Right lobe of liver (tissue), 6 donors: ENCODE data around the gene FHIT. TPM values are rescaled to one million over a fixed set of nuclear protein-coding genes. Genes with fewer than 3 reads are reported as not detected.

ENCODE experiments used
- ATAC-seq, 4 donors: fragments of 200-7000 bp; cut with Tn5 transposase; one replicate each; pipeline ENCODE4 v1.9.1; 2020; ENCODE audit warnings: mild to moderate bottlenecking in 4 of 4, moderate library complexity in 4 of 4
- DNase-seq, 3 donors: peaks; one replicate each; pipeline ENCODE4 v3.0.0-alpha.2; 2020
- H3K27ac ChIP-seq, 3 donors: fragments of 200-600 bp; one replicate each; pipeline ENCODE4 v1.8.0; 2022
- H3K27me3 ChIP-seq, 2 donors: fragments of 200-600 bp; one replicate each; pipeline ENCODE4 v1.8.0; 2022
- H3K36me3 ChIP-seq, 4 donors: fragments of 200-600 bp; sonication (generic) in 1 of 4; one replicate each; pipeline versions ENCODE4 v1.5.1 to v1.8.0; 2017 to 2022; ENCODE audit warnings: control low read depth in 1 of 4
- H3K4me1 ChIP-seq, 4 donors: fragments of 200-600 bp; sonication (generic) in 1 of 4; one replicate each; pipeline versions ENCODE4 v1.5.1 to v1.8.0; 2017 to 2022; ENCODE audit warnings: control low read depth in 1 of 4
- H3K4me3 ChIP-seq, 3 donors: fragments of 200-600 bp; one replicate each; pipeline ENCODE4 v1.8.0; 2022
- H3K9me3 ChIP-seq, 4 donors: fragments of 200-600 bp; sonication (generic) in 1 of 4; one replicate each; pipeline versions ENCODE4 v1.5.1 to v1.8.0; 2017 to 2022; ENCODE audit warnings: control low read depth in 1 of 4
- CTCF ChIP-seq, 4 donors: fragments of 200-600 bp in 3 of 4; fragments of 450-650 bp in 1 of 4; IDR thresholded peaks; one replicate each; pipeline versions ENCODE4 v1.5.1 to v1.8.0; 2016 to 2022; ENCODE audit warnings: antibody characterized with exemption in 4 of 4, mild to moderate bottlenecking in 2 of 4
- POLR2A ChIP-seq: fragments of 450-650 bp; IDR thresholded peaks from one replicate; pipeline ENCODE4 v1.6.1; 2017; ENCODE audit warnings: antibody characterized with exemption, mild to moderate bottlenecking
- WGBS: methylation state at CpG from one replicate; pipeline ENCODE4 v1.1.6; 2018; ENCODE audit warnings: low coverage, low lambda C conversion rate; ENCODE audit not compliant: insufficient coverage; ENCODE audit errors: missing lambda C conversion rate; 5-methylcytosine and 5-hydroxymethylcytosine counted together
- intact Hi-C, 2 donors: fragments of 100-400 bp; cut with DNase I; formaldehyde crosslinking; loops; one replicate each; pipeline versions ENCODE4 v1.11.2 to v1.14.1; 2022
- total RNA-seq, 6 experiments: library from RNA; depleted of rRNA in 2 of 6; stranded (reverse); fragments of >200 nt in 2 of 6; fragmentation: NEBNext Ultra II Directional in 3 of 6; extraction: Animal tissue kit (Norgen Biotek cat#: 25700) in 3 of 6; gene quantifications; one replicate each; pipeline versions ENCODE4 v1.1.0 to v1.2.4, GENCODE V29; 2016 to 2023
- donor health status: DM: no; HTN: yes; CAD: no.
- donor health status: DM: no; HTN: no; CAD: no.
- donor health status: DM: no; HTN: no; CAD: no.
- donor health status: DM: no; HTN: yes; CAD: no.
- donor health status: DM: no; HTN: yes; CAD: no.

The FHIT gene
- total RNA-seq, 6 experiments from 2014 or later: 6.6 to 11.2 (median 8.0) TPM

GRCh38 chr3:61111825-61112224 is 139.4 kb downstream of the FHIT start:
- 91% methylated on average over 4 of the region's 4 CpGs for WGBS
- H3K27me3 ChIP-seq: no peaks in the 10 kb centered on the region
- H3K27ac ChIP-seq: no peak overlapping the region
- no peak for TF ChIP-seq POLR2A
- no peak for TF ChIP-seq CTCF (IDR thresholded peaks at IDR 0.05)
- no peak for ATAC-seq
- H3K4me3 ChIP-seq: no peak overlapping the region
- no peaks in the 10 kb centered on the region for H3K9me3 ChIP-seq
- intact Hi-C loops: no loop called here
- no peaks in the 10 kb centered on the region for H3K36me3 ChIP-seq
- H3K4me1 ChIP-seq: peaks cover 0 to 4% (median 1%) of the 10 kb centered on the region in 4 donors
- DNase-seq: no peak

GRCh38 chr3:61110576-61110975 is 140.7 kb downstream of the FHIT start:
- DNase-seq: no peak
- intact Hi-C loops: no loop called here
- Histone ChIP-seq H3K9me3 (no peaks in the 10 kb centered on the region), H3K36me3 (no peaks in the 10 kb centered on the region), H3K27me3 (no peaks in the 10 kb centered on the region), H3K27ac (no peak overlapping the region), H3K4me1 (no peaks in the 10 kb centered on the region), H3K4me3 (no peak overlapping the region)
- peak; percentile 15 to 84 (median 68) for ATAC-seq
- WGBS: 31% methylated on average over 2 of the region's 2 CpGs
- TF ChIP-seq CTCF (IDR thresholded peaks at IDR 0.05): no peak
- TF ChIP-seq POLR2A: no peak

- Histone ChIP-seq H3K9me3 (no peaks in the 10 kb centered on the region), H3K36me3 (no peaks in the 10 kb centered on the region), H3K27ac (no peak overlapping the region), H3K4me1 (no peaks in the 10 kb centered on the region), H3K4me3 (no peak overlapping the region), H3K27me3 (no peaks in the 10 kb centered on the region)
- no peak for TF ChIP-seq CTCF (IDR thresholded peaks at IDR 0.05)
- TF ChIP-seq POLR2A: no peak
- intact Hi-C loops: no loop called here
- ATAC-seq (no peak), DNase-seq (no peak)
- WGBS: 86% methylated on average over 1 of the region's 1 CpG
These were observed 142.8 kb downstream of the FHIT start for GRCh38 chr3:61108247-61109019.

- H3K36me3 ChIP-seq: no peaks in the 10 kb centered on the region
- H3K4me1 ChIP-seq: no peaks in the 10 kb centered on the region
- ATAC-seq (no peak), DNase-seq (no peak)
- TF ChIP-seq POLR2A: no peak
- intact Hi-C loops: no loop called here
- no peak overlapping the region for H3K27ac ChIP-seq
- no peaks in the 10 kb centered on the region for H3K27me3 ChIP-seq
- H3K9me3 ChIP-seq: no peaks in the 10 kb centered on the region
- no peak overlapping the region for H3K4me3 ChIP-seq
- whole genome bisulfite sequencing: 90% methylated on average over 3 of the region's 3 CpGs
These were observed 156.6 kb downstream of the FHIT start for GRCh38 chr3:61094608-61095007.

GRCh38 chr3:61093364-61093763 is 157.9 kb downstream of the FHIT start:
- Histone ChIP-seq H3K27ac (no peak overlapping the region), H3K36me3 (no peaks in the 10 kb centered on the region), H3K9me3 (no peaks in the 10 kb centered on the region), H3K4me3 (no peak overlapping the region), H3K4me1 (no peaks in the 10 kb centered on the region), H3K27me3 (no peaks in the 10 kb centered on the region)
- intact Hi-C loops: no loop called here
- TF ChIP-seq POLR2A: no peak
- 51% methylated on average over 2 of the region's 2 CpGs for WGBS
- peak in 2 of 4 donors; percentile 28 to 58 for ATAC-seq
- no peak for DNase-seq
